Non-pigmented ciliary epithelial cell (primary cell): Measurements from ENCODE around the gene BICC1.

Experiments used
- DNase-seq: peaks from one replicate; pipeline ENCODE4 v3.0.0-alpha.2; 2010; ENCODE audit warnings: low read depth

BICC1 gene

DNA sequence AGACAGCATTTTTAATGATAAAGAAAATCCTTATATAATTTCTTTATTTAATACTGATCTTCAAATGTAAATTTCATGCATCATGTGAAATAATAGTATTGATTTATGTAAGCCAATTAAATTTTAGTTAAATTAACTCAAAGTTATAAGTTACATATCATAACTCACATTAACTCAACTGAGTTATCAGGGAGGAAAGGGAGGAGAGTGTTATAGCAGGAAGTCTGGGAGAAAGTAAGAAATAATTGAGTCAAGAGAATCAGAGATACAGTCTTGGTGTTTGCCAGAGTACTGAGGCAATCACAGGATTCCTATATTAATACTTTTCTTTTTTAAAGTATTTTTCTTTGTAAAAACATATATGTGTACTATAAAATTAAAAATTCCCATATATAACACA lies 4.0 kb downstream of the BICC1 start:
- no peak for DNase-seq

DNA sequence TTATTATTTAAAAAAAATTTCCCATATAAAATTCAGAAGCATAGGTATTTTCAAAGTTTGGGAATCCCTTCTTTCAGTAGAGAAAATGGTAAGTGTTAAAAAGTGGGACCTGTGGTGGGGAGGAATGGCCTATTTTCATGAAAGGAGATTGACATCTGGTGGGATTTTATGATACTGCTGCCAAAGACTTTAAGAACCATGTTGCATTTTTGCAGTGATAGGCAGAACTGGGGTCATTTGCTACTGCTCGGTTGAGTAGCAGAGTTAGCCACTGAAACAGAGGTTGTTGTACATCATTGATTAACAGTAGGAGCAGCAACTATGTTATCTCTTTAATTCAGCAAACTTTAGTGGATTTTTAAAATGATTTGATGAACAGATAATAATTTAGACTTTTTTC lies 4.4 kb downstream of the BICC1 start:
- no peak for DNase-seq

DNA sequence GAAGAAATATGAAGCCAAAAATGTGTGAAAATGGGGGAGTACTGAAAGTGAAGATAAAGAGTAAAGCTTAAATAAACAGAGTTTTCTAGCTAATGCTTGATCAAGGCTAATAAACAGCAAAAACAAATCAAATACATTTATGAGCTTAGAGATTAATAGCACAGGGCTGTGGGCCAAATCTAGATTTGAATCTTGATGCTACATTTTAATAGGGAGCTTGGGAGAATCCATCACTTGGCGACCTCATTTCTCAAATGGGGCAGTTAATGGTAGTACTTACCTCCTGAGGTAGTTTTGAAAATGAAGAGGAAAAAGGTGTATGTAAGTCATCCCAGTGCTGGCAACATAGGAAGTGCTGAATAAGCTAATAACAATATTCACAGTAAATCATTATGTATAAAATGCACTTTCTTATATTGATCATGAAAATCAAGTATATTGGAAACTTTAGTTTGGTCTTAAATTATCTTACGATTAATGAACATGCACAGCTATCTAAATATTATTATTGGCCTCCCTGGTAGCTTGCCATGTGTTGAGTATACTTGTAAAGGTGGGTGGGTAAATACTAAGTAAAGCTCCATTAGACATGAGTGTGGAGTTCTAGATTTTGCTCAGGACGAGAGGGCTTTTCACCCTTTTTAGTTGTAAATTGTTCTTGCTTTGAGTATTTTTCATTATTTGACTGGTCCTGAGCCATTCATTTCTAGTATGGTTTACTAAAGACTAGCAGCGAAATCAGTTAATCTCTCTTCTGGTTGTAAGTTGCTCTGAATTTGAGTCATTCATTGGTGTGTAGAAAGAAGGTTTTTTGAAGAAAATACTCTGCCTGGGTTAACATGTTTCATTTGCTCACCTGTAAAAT lies 5.1 kb downstream of the BICC1 start:
- no peak for DNase-seq

DNA sequence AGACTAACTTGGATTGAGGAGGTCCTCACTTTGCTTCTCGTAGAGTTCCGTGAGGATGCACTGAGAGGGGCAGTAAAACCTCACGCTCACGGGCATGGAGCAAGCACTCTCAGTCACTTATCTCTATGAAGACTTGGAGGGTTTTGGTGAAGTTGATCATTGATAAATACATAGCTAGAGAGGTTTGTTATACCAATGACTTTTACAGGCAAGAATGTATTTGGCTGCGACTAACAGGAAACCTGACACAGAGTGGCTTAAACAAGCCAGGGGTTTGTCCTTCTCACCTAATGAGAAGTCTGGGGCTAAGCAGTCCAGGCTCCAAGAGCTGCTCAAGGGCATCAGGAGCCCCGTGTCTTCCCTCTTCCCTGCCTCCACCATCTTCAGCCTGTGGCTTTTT lies 6.1 kb downstream of the BICC1 start:
- DNase-seq = no peak

DNA sequence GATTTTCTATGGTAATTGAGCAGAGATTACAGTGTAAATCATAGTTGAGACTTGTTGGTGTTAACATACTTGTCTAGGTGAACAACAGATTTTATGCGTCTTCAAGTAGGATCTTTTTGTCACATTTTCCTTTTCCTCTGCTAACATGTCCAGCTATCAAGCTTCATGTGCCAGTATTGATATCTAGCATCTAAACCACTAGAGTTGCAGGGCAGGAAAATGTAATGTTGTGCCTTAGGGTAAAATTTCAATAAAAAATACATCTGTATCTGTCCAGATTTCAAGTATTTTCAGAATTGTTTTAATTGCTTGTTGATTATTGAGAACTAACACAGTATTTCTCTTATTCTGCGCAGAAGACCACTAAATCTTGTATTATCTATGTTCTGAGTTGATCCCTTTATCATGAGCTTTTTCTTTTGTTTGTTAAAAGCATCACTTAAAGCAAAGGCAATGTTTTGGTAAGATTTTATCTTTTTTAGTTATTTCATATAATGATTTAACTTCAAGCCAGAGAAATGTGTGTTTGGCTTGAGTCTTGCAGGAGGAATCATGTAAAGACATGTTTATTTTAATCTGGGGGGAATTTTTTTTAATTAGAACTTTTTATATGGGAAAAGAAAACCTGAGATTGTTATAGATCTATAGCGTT lies 16.5 kb downstream of the BICC1 start:
- DNase-seq = no peak

DNA sequence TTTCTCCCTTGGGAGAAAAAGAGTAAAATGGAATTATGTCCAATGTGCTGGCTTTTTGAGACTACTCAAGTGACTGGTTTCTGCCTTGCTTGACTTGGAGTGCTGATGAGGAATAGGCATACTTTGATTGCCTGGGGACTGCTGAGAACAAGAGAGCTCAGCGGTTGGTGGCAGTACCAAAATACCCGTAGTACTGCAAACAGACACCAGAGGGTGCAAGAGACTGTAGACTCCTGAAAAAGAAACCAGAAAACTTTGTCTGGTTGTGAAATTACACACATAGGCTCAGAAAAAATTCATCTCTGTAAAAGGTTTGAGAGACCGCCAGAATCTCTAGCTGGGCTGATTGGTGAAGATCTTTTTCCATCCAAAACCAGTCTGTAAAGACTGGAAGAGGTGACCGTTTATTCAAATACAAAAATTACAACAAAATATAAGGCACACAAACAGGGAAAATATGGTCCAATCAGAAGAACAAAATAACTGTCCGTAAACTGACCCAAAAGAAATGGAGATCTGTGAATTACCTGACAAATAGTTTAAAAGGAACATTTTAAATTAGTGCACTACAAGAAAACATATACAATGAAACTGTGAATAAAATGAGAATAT lies 18.5 kb downstream of the BICC1 start:
- peak; percentile 52 for DNase-seq

DNA sequence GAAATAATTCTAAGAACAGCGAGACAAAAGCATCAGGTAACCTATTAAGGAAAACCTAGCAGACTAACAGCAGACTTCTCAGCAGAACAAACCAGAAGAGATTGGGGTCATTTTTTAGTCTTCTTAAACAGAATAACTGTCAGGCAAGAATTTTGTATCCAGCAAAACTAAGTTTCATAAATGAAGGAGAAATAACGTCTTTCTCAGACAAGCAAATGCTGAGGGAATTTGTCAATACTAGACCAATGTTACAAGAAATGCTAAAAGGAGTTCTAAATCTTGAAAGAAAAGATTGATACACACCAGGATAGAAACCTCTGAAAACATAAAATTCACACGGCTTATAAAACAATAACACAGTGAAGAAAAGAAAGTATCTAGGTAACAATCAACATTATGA lies 22.6 kb downstream of the BICC1 start:
- DNase-seq = no peak

DNA sequence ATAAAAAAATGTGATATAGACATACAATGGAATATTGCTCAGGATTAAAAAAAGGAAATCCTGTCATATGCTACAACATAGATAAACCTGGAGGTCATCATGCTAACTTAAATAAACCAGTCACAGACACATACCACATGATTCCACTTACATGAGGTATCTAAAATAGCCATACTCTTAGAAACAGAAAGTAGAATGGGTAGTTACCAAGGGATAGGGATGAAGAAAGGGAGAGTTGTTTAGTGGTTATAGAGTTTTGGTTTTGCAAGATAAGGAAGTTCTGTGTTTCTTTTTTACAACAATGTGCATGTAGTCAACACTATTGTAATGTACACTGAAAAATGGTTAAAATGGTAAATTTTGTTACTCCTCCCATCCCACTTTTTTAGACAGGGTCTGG lies 30.5 kb downstream of the BICC1 start:
- DNase-seq = no peak

DNA sequence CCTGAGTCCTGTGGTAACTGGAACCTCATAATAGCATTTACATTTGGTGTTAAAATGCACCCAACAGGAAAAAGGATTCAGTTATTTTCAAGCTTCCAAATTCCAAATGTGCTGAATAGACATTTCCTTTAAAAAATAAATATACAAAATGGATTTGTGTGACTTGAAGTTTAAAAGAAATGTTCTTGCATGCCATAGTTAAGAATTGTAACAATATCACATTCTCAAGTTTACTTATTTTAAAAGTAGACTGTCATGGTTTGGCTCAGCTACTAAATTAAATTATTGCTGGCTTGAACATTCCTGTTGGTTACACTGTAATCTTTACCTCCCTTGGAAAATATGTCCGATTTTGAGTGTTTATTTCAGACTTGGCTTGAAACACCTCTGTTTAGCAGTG lies 31.5 kb downstream of the BICC1 start:
- no peak for DNase-seq

DNA sequence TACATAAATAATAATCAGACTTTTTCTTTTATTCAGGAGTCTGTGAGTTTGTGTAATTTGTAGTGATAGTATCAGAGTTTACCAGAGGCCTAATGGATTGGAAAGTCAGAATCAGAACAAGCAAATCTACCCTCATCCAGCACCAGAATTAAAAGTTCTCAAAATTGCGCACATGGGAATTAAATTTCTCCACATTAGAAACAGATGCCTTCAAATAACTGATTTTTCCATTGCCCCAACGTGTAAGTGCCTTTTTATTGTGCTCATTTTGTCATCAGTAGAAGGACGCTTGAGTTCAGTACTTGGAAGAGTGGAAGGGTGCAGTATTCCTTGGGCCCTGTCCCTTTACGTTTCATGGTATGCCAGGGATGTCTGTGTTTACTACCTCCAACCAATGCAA lies 32.8 kb downstream of the BICC1 start:
- no peak for DNase-seq

DNA sequence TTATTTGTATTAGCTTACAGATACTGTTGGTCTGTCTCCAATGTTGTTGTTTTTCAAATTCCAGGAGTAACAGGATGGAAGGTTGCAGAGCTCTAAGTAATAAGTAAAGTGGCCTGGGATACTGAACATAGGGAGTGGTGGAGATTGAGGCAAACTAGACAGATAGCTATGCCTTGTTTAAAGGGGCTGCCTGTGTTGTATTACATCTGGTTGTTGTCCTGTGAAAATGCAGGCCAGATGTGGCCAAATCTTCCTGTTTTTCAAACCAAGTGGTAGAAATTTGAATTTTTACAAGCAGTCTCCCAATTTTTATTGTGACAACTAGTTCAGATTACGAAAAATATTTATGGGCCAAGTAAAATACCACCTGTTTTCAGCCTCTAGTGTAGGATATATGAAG lies 33.5 kb downstream of the BICC1 start:
- no peak for DNase-seq

DNA sequence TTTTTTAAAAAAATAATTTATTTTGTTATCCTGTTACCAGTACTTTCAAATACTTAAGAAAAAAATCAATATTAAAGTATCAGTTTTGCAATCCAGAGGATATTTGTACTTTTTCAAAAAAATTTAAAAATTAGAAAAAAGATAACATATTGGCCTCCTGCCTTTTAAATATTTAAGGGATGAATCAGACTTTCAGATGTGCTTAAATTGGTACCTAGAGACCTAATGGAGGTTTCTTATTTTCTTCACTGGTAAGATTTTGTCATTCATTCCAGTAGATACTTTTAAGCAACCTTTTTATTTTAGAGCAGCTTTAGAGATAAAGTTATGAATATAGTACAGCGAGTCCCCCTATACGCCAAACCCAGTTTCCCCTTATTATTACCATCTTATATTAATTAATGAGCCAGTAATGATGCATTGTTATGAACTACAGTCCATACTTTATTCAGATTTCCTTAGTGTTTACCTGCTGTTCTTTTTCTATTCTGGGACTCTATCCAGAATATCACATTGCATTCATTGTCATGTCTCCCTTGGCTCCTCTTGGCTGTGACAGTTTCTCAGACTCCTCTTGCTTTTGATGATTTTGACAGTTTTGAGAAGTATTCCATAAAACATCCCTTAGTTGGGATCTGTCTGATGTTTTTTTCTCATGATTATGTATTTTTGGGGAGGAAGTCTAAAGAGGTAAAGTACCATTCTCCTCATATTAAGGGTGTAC lies 34.2 kb downstream of the BICC1 start:
- DNase-seq = no peak

DNA sequence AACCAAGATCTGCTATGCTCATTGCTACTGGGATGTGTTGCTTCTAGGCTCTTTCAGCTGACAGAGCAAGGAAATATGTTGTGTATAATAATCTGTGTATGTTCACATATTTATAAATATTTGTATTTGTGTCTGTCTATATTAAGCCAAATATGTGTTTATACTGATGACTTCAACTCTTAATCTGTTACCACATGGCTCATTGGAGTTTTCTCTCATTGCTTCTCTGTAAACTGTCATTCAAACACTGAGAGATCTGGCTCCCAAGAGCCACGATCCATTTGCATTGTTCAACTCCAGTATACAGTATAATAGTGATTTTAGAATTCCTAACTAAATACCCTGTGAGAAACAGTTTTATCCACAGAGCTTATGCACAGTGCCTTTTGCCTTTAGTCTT lies 35.3 kb downstream of the BICC1 start:
- no peak for DNase-seq

DNA sequence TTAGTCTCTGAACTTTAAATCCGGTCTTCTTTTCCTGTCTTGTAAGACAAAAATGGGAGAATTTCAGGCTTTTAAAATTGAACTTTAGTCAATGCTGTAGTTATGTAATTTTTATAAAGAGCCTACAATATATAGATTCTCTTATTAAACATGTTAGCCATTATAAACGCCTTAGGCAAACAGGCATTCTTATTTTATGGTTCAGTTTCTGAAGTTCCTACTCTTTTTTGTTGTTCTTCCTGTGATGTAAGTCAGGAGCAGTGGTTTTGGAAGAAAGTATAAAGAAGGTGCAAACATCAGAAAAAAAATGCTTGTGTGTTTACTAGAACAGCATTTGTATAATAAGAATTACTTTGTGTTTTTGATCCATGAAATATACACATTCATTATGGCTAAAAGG lies 41.6 kb downstream of the BICC1 start:
- DNase-seq = no peak

DNA sequence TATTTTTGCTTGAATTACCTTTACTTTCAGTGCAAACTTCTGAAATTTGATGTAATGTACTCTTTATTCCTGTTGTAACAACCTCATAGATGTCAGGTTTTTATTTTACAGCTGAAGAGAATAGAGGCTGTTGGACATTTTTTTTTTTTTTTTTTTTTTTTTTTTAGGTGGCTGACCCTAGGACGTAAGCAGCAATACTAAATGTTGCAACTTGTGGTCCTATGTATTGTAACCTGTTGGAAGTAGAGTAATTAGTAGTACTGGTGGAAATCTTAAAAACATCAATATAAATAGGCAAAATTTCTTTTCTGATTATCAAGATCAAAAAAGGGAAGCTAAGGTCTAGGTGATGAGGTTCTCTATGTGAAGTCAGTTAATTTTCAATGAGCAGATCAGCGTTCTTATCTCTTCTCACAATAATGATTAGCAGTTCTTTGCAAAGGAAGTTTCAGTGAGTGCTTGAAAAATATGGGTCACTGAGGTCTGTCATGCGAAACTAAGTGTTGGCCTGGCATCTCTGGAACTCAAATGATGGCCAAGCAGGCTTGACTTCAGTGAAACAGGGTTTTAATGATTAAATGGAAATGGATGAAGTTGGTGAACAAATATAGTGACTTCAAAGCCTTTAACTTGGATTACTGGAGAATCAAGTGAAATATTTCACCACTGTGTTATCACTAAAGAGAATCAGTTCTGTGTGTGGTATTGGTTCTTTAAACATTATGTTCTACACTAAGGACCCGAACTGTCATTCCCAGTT lies 42.7 kb downstream of the BICC1 start:
- DNase-seq = no peak

DNA sequence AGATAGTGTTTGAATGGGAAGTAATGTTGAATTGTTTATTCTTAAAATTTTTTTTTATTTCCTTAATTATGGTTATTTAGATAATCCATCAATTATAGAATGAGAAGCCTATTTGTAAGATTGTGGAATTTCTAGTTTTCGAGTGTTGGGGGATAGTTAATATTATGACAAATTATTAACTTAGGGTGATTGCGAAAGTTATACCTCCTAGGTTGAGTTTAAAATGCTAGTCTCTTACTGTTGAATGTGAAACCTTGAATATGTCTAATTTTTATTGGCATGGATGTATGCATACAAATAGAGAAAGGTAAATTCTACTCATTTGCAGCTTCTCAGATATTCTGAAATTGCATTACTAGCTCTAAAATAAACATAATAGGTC lies 43.2 kb downstream of the BICC1 start:
- DNase-seq = no peak

DNA sequence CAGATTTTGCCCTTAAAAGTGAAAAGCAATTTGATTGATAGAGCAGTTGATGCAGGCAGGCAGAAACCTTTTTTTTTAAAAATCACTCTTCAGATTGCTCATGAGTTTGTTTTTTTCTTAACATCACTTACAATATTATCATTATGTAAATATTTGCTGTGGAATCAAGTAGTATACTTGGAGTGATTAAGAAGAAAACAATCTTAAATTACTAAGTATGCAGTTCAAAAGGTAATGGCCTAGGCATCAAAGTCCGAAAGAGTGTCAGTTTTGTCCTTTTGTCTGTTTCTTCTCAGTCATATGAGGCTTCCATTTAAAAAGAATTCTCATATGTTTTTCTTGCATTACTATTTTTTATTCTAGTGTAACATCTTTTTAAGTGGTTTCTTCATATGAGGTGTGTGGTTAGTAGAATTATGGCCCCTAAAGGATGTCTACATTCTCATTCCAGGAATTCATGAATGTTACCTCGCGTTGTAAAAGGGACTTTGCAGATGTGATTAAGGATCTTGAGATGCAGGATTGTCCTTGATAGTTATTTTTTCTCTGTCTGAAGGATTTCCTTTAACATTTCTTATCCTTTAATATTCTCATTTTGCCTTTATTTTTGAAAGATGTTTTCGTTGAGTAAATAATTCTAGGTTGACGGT lies 44.0 kb downstream of the BICC1 start:
- no peak for DNase-seq

DNA sequence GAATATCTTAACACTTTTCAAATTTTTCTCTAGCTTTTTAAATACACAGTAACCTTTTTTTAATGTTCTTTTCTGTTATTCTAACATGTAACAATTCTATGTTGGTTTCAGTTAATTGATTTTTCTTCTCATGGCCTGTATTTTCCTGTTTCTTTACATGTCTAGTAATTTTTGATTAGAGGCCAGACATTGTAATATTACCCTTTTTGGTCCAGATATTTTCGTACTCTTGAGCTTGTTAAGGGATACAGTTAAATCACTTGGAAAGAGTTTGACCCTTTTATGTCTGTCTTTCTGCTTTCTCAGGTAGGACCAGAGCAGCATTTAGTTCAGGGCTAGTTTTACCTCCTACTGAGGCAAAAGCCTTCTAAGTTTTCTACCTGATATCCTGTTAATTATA lies 45.0 kb downstream of the BICC1 start:
- DNase-seq = no peak

DNA sequence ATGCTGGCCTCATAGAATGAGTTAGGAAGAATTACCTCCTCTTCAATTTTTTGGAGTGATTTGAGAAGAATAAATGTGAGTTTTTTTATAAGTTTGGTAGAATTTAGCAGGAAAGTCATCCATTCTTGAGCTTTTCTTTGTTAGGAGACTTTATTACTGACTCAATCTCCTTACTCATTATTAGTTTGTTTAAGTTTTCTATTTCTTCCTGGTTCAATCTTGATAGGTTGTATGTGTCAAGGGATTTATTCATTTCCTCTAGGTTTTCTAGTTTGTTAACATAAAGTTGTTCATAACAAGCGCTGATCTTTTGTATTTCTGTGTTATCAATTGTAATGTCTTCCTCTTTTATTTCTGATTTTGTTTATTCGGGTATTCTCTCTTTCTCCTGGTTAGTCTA lies 47.4 kb downstream of the BICC1 start:
- DNase-seq = no peak

DNA sequence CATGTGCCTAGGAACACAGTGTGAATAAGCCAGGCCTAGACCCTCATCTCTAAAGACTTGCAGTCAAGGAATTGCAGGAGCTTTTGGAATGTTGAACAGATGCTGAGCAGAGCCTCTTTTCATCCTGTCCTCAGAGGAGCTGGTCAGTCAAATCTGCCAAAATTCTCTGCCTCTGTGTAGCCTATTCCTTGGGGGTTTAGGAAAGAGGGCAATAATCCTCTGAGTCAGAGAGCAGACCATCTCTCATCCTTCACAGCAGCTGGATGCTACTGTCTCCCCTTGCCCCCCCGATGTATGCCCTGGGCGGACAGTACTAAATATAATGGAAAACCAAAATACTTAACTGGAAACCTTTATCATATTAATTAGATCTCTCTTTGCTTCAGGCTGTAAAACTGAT lies 52.6 kb downstream of the BICC1 start:
- DNase-seq = no peak

DNA sequence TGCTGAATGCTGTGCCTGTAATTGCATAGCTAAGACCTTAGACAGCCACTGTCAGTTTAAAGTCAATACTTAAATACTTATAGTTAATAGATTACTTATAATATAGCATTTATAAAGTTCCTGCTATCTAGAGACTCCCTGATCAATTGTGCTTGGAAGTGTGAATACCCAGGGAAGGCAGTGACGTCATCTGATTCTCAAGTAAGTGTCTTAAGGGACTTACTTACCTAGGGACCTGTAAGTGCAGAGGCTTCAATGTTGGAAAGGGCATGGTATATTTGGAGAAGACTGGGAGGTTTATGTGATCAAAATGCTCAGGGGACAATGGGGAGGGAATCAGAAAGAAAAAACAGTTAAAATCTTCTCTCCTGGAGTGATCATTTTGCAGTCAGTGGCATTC lies 55.0 kb downstream of the BICC1 start:
- no peak for DNase-seq
